DMS153 (cell line): ENCODE data around the gene GPRC5C.
"Not testable (repeated sequence)": the region's sequence is repeated elsewhere in the genome, so short reads cannot be mapped to it uniquely, and the experiment has no call there.

Experiments
- DNase-seq: peaks from one replicate; lab custom pipeline; 2025; lab: John Stamatoyannopoulos, UW

The GPRC5C gene

DNA sequence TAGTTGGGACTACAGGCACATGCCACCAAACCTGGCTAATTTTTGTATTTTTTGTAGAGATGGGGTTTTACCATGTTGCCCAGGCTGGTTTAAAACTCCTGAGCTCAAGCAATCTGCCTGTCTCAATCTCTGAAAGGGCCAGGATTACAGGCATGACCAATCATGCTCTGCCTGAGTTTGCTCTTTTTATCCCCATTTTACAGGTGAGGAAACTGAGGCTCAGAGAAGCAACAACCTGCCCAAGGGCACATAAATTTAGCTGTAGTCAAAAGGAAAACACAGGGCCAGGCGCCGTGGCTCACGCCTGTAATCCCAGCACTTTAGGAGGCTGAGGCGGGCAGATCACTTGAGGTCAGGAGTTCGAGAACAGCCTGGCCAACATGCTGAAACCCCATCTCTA lies 26.6 kb upstream of the GPRC5C start:
- DNase-seq: not testable (repeated sequence)

DNA sequence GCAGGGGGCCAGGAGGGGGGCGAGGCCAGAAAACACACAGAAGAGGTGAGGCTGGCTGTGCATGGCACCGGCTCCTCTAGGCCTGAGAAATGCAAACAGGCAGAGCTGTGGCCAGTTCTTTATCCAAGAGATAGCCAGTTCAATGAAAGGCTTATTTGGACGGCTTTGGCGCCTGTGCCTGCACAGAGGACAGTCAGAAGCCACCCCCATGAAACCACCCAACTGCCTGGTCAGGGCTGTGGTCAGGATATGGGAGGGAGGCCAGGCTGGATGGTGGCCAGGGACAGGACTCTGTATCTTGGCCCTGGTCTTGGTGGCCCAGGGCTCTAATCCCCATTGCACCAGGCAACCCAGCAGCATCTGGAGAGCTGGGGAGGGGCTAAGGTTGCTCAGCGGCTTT lies 24.5 kb upstream of the GPRC5C start:
- DNase-seq: no peak

GRCh38 chr17:74408262-74408661 lies 23.6 kb upstream of the GPRC5C start:
- peak; percentile 26 for DNase-seq

- DNase-seq: peak; percentile 95
Measured at GRCh38 chr17:74408815-74409214, 23.1 kb upstream of the GPRC5C start.

DNA sequence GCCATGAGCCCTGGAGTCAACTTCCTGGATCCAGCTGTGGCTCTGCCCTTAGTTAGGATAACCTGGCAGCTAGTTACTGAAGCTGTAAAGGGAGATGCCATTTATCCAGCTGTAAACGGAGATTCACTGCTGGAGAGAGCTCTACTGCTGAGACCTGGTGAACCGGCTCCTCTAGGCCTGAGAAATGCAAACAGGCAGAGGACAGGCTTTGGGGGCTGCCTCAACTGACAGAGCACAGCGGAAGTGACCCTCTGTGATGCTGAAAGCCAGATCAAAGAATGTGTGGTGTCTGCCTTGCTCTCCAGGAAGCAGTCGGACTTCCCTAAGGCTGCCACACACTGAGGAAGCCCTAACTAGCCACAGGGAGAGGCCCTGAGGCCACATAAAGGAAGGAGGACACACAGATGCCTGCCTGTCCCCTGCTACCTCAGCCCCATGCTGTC lies 21.9 kb upstream of the GPRC5C start:
- no peak for DNase-seq

DNA sequence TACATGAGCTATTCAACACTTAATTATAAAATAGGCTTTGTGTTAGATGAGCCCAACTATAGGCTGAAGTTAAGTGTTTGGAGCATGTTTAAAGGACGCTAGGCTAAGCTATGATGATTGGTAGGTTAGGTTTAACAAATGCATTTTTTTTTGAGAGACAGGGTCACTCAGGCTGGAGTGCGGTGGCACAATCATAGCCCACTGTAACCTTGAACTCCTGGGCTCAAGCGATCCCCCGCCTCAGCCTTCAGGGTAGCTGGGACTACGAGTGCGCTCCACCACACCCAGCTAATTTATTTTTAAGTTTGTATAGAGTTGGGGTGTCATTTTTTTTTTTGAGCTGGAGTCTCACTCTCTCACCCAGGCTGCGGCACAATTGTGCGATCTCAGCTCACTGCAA lies 19.3 kb upstream of the GPRC5C start:
- DNase-seq: no peak

DNA sequence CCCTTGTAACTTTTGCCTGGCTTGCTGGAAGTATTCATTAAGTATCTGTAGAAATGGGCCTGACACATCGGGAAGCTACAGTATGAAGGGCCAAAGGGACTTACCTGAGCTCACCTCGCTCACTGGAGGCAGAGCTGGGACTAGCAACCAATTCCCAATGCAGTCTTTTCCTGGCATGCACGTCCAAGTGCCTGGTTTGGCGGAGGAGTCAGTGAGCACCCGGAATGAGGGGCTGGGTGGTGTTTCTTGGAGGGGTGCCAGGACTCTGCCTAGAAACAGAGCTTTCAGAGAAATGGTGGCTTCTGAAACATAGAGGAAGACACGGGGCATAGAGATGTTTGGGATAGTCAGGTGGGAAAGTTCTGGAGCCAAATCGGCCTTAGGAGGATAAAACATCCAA lies 18.4 kb upstream of the GPRC5C start:
- DNase-seq: no peak

DNA sequence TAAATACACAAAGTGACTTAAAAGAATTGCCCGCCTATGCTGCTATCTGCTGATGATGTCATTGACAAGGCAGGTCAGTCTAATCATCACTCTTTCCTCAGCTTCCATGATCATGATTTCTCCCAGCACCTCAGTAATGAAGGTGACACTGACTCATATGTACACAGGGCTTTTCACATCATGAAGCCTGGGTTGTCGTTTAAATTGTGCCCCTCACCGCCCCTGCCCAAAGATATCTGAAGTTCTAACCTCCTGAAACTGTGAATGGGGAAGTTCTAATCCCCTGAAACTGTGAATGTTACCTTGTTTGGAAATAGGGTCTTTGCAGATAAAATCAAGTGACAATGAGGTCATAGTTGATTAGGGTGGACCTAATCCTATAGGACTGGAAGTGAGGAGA lies 17.4 kb upstream of the GPRC5C start:
- DNase-seq: no peak

DNA sequence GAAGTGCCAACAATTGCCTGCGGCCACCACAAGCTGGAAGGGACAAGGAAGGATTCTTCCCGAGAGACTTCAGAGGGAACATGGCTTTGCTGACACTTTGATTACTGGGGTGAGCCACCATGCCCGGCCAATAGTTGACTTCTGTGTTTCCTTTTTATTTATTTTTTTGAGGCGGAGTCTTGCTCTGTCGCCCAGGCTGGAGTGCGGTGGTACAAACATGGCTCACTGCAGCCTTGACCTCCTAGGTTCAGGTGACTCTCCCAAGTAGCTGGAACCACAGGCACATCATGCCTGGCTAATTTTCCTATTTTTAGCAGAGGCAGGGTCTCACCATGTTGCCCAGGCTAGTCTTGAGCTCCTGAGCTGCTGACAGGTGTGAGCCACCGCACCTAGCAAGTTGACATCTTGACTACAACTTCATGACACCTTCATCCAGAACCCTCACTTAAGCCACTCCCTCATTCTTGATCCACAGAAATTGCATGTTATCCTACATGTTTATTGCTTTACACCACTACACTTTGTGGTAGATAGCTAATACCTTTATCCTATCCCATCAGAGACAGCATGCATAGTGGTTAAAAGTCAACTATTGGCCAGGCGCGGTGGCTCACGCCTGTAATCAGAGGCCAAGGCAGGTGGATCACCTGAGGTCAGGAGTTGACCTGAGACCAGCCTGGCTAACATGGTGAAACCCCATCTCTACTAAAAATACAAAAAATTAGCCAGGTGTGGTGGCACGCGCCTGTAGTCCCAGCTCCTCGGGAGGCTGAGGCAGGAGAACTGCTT lies 16.1 kb upstream of the GPRC5C start:
- DNase-seq: no peak

DNA sequence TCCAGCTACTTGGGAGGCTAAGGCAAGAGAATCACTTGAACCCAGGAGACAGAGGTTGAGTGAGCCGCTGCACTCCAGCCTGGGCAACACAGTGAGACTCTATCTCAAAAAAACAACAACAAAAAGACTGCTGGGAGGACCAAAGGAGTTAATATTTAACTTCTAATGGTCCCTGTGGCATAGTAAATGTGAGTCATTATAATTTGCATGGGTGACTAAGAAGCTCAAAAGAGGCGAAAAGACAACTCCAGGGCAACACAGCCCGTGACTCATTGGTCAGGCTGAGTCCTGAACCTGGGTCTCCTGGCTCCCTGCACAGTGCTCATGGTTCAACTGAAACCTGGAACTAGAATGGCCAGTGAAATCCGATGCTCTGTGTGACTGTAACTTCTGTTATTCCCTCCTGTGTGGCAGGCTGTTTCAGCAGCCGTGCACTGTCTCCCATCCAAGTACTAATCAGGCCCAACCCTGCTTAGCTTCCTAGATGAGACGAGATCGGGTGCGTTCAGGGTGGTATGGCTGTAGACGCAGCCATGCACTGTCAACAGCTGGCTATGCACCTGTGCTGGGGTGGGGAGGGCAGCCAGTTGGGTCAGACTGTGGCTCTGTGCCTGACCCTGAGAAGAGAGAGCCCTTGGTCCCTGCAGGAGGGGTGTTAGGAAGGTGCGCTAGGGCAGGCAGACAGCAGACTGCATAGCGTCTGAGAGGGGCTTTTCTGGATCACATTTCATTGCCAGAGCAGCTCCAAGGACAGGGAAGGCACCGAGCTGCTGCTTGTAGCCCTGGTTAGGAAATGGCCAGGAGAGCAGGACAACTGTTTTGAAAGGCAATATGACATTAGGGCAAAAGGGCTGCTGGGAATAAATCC lies 14.5 kb upstream of the GPRC5C start:
- no peak for DNase-seq

- no peak for DNase-seq
Measured at GRCh38 chr17:74419928-74420411, 11.9 kb upstream of the GPRC5C start.

DNA sequence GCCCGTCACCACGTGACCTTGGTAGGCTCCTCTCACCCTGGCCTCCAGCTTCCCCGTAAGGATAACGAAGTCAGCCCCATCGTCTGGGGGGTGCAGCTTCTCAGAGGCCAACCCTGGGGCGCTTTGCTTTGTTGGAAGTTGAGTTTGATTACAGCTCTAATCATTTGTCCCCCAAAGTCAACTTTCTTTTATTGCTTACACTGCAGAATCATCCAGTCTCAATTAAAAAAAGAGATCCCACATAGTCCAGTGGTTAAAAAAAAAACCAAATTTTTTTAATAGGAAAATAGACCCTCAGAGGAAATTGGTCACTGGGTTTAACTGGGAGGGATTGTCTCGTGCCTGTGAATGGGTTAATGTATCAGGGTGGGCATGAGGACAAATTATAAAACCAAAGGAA lies 7.8 kb upstream of the GPRC5C start:
- no peak for DNase-seq

DNA sequence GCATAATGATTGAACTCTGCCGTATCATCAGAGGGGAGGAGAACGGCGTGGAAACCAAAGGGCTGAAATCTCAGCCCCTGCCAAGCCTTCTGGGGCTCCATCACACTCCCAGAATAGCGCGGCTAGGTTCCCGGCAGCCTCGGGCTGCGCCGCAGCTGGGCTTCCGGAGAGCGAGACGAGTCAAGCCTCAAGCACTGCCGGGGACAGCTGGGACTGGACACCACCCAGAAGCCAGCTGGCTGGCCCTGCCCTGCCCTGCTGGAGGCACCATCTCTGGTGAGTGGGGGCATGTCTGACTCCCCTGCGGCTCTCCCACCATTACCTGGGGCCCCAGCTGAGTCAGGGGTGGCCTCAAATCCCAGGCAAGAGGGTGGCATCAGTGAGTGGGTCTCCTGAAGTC lies 7.2 kb upstream of the GPRC5C start:
- DNase-seq: no peak

DNA sequence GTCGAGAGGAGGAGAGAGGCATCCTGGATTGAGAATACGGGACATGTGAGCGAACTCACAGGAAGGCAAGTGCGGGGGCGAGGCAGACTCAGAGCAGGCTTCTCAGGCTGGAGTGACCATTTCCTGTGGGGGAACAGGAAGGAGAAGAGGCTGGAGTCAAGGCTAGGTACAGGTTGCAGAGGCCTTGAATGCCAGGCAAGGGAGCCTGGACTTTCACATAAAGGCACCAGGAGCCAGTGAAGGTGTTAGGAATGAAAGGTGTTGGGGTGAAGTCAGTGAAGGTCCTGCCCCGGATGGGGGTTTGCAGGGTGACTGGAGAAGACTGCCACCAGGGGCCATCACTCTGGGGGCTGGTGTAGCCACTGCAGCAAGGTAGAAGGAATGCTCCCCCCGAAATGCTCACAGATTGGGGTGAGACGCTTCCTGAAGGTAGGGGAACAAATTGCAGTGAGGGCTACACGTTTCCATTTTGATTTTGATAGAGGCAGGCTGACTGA lies 5.3 kb upstream of the GPRC5C start:
- DNase-seq: no peak

DNA sequence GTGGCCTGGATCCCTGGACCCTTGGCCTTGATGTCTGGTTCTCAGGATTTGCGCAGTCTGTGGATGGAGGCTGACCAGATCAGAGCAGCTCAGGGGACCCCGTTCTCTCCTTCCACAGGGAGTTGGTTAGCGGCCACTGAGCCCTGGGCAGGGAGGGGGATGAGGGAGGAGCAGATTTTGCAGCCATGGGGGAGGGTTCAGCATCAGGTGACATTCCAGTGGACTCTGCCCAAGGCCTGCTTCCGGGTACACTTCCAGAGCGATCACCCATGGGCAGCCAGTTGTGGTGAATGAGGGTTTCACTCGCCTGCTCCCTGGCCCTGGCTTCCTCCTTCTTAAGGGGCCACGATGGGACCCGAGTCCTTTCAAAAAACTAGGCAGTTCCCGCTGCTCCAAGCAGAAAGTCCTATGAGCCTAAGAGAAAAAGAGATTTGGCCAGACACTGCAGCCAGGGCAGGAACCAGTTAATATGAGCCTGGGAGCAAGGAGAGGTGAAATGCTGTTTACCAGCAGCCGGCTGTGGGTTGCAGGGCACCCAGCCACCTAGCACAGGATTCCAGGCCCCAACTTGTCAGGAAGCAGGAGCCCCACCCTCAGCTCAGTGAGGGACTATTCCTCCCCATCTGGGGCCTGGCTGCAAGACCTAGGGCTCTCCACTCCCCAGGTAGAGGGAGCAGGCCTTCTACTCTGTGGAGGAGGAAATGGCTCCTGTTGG lies 4.7 kb upstream of the GPRC5C start:
- DNase-seq: no peak

DNA sequence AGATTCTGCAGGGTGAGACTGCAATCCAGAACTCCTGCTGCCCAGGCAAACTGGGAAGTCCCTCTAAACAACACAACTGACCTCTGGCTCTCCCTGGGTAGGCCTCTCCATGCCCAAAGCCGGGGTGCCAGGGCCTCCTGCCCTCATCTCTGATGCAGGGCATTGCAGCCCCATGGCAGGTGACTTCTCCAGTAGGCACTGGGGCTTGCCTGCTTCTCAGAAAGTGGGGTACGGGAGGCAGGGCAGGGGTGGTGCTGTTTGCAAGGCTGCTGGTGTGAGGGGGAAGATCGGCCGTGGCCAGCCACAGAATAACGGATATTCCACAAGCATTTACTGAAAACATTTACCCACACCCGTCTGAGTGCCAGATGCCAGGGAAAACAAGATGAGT lies 4.1 kb upstream of the GPRC5C start:
- DNase-seq: no peak

DNA sequence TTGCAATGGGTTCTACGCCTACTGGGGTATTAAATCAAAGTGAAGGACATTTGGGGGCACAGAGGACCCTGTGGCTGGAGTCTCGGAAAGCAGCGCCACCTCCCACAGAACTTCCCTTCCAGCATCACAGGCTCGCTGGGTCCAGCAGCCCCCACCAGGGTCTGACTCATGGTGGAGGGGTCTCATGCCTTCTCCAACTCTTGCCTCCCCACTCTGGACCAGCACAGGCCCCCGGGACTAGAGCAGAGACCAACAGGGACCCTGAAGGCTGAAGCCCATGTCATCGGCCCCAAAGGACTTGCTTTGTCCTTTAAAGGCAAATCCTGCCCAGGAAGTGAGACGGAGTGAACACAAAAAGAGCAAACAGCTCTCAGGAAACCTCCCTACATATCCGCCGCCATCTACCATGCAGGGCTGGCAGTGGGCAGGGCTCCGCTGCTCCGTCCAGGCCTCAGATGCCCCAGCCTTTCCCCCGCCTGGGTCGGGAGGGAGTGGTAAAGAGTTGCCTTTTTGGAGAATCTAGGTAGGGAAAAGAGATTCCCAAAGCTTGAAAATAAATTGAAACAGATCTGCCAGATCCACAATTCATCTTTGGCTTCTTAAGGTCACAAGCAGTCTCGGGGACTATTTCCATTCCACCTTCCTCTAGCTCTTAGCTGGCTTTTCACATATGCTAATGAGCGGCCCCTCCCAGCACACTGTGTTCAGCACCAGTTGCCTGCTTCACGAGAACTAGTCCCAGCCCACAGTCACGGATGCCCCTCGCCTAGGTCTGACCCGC lies 2.1 kb upstream of the GPRC5C start:
- DNase-seq: peak; percentile 52

DNA sequence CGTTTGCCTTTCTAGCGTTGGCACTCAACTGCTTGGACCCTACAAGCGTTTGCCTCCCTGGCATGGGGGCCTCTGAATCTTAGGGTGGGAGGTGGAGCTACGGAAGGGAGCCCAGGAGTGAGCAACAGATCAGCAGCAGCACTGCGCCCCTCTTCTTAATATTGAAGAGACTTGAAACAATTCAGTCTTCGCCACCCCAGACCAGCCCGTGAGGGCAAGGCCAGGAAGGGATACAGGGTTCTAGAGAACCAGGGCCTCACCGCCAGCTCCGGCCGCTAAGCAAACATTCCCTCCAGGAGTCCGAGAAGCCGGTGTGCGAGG lies 1.5 kb upstream of the GPRC5C start:
- DNase-seq: no peak

GRCh38 chr17:74430706-74431567 lies 951 bp upstream of the GPRC5C start:
- DNase-seq: peak; percentile 87

DNA sequence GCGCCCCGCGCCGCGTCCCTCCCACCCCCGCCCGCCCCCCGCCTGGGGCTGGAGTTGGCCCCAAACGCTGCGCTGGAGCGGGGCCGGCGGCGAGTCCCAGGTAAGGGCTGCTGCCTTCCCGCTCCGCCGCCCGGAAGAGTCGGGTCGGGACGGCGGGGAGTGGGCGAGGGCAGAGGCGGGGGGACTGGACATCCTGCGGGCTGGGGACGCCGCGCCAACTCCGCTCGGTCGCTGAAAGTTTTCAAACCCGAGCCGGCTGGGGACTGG lies 469 bp downstream of the GPRC5C start:
- no peak for DNase-seq
